Vagina (tissue), 2 donors: ENCODE data around the gene GNG7. TPM values are rescaled to one million over a fixed set of nuclear protein-coding genes. Genes with fewer than 3 reads are reported as not detected.
A peak's percentile ranks its signal among the peaks of the same experiment; 100 is the strongest.
"Not testable (repeated sequence)": the region's sequence is repeated elsewhere in the genome, so short reads cannot be mapped to it uniquely, and the experiment has no call there.

Experiments
- DNase-seq, 2 donors: peaks; one replicate each; pipeline ENCODE4 v3.0.0-alpha.2; 2017; ENCODE audit errors: extremely low spot score in 2 of 2
- H3K27ac ChIP-seq: fragments of 200-600 bp; sonication (generic); one replicate; pipeline ENCODE4 v1.5.1; 2019
- H3K27me3 ChIP-seq: fragments of 200-600 bp; sonication (generic); one replicate; pipeline ENCODE4 v1.5.1; 2019
- H3K36me3 ChIP-seq, 2 donors: fragments of 200-600 bp; sonication (generic); one replicate each; pipeline ENCODE4 v1.5.1; 2017 to 2019
- H3K4me1 ChIP-seq: fragments of 200-600 bp; sonication (generic); one replicate; pipeline ENCODE4 v1.5.1; 2019
- H3K4me3 ChIP-seq, 2 donors: fragments of 200-600 bp; sonication (generic); 1 replicate in 1 of 2; 2 replicates in 1 of 2; pipeline ENCODE4 v1.5.1; 2016 to 2019
- H3K9me3 ChIP-seq: fragments of 200-600 bp; sonication (generic); one replicate; pipeline ENCODE4 v1.5.1; 2019
- CTCF ChIP-seq, 3 experiments: fragments of 450-650 bp in 2 of 3; fragments of 200-600 bp in 1 of 3; sonication (generic) in 1 of 3; IDR thresholded peaks; one replicate each; pipeline ENCODE4 v1.5.1; 2017 to 2019; ENCODE audit warnings: antibody characterized with exemption in 3 of 3, mild to moderate bottlenecking in 2 of 3, moderate library complexity in 2 of 3
- POLR2A ChIP-seq, 2 donors: fragments of 450-650 bp; IDR thresholded peaks; one replicate each; pipeline ENCODE4 v1.6.1; 2017; ENCODE audit warnings: antibody characterized with exemption in 2 of 2, mild to moderate bottlenecking in 2 of 2, moderate library complexity in 2 of 2
- POLR2AphosphoS5 ChIP-seq, 2 donors: sonication (generic); formaldehyde crosslinking; IDR thresholded peaks; one replicate each; pipeline ENCODE4 v1.9.0; 2017; ENCODE audit warnings: antibody characterized with exemption in 2 of 2, mild to moderate bottlenecking in 2 of 2, low read depth in 1 of 2; ENCODE audit not compliant: insufficient read depth in 1 of 2
- intact Hi-C: fragments of 100-400 bp; cut with DNase I; formaldehyde crosslinking; loops from one replicate; pipeline ENCODE4 v1.15.1; 2023
- total RNA-seq: library from RNA; depleted of rRNA; stranded (reverse); fragments of >200 nt; gene quantifications from one replicate; pipeline ENCODE4 v1.2.3, GENCODE V29; 2016

GNG7 gene
- total RNA-seq, 1 donor from 2014 or later = 2.0 TPM

GRCh38 chr19:2509096-2509495, 193.4 kb downstream of the GNG7 start:
- TF ChIP-seq CTCF (IDR thresholded peaks at IDR 0.05) (no peak), POLR2AphosphoS5 (IDR thresholded peaks at IDR 0.05; ENCODE audit: insufficient read depth in 1 of 2, low read depth in 1 of 2) (no peak), POLR2A (IDR thresholded peaks at IDR 0.05) (no peak)
- Histone ChIP-seq H3K36me3 (no peaks in the 10 kb centered on the region), H3K4me3 (no peak overlapping the region), H3K27ac (no peak overlapping the region), H3K9me3 (no peaks in the 10 kb centered on the region), H3K4me1 (no peaks in the 10 kb centered on the region), H3K27me3 (no peaks in the 10 kb centered on the region)
- DNase-seq = no peak
- intact Hi-C loops = no loop called here

DNA sequence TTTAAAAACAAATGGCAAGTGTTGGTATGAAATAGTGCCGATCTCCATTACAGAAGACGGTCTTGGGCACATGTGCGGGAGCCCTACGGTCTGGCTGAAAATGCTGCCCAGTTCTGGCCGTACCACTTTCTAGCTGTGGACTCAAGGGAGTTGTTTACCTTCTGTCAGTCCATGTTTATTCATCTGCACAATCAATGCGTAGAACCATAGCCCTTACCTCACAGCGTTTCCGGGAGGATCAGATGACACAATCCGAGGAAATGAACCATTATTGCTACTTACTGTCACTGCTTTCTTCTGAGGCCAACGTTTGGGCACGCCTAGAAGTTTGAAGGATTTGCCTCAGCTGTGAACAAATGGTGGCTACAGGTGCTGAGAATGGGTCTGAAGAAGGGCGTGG, 195.4 kb downstream of the GNG7 start:
- Histone ChIP-seq H3K4me1 (no peaks in the 10 kb centered on the region), H3K9me3 (no peaks in the 10 kb centered on the region), H3K4me3 (no peak overlapping the region), H3K36me3 (no peaks in the 10 kb centered on the region), H3K27me3 (no peaks in the 10 kb centered on the region), H3K27ac (no peak overlapping the region)
- intact Hi-C loops = no loop called here
- no peak for TF ChIP-seq CTCF (IDR thresholded peaks at IDR 0.05)
- peak in 1 of 2 donors; percentile 44 for TF ChIP-seq POLR2AphosphoS5 (IDR thresholded peaks at IDR 0.05; ENCODE audit: insufficient read depth in 1 of 2, low read depth in 1 of 2)
- no peak for TF ChIP-seq POLR2A (IDR thresholded peaks at IDR 0.05)
- no peak for DNase-seq

DNA sequence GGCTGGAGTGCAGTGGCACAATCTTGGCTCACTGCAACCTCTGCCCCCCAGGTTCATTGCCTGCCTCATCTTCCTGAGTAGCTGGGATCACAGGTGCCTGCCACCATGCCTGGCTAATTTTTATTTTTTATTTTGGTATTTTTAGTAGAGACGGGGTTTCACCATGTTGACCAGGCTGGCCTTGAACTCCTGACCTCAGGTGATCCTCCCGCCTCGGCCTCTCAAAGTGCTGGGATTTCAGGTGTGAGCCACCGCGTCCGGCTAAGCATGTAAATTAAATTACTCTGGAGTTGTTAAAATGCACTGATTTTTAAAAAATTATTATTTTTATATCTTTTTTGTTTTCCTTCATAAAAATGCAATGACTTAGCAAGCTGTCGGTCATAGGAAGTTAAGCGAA, 195.8 kb downstream of the GNG7 start:
- H3K27ac ChIP-seq, DNase-seq, H3K36me3 ChIP-seq, H3K9me3 ChIP-seq, intact Hi-C loops, H3K4me3 ChIP-seq, H3K27me3 ChIP-seq, H3K4me1 ChIP-seq: not testable (repeated sequence)

- Histone ChIP-seq H3K36me3 (no peaks in the 10 kb centered on the region), H3K27me3 (no peaks in the 10 kb centered on the region), H3K9me3 (no peaks in the 10 kb centered on the region), H3K4me3 (no peak overlapping the region), H3K4me1 (peaks cover 8% of the 10 kb centered on the region), H3K27ac (no peak overlapping the region)
- intact Hi-C loops = no loop called here
- TF ChIP-seq CTCF (IDR thresholded peaks at IDR 0.05) (no peak), POLR2AphosphoS5 (IDR thresholded peaks at IDR 0.05; ENCODE audit: insufficient read depth in 1 of 2, low read depth in 1 of 2) (no peak), POLR2A (IDR thresholded peaks at IDR 0.05) (no peak)
- no peak for DNase-seq
Measured at GRCh38 chr19:2503521-2504109, 198.9 kb downstream of the GNG7 start.

DNA sequence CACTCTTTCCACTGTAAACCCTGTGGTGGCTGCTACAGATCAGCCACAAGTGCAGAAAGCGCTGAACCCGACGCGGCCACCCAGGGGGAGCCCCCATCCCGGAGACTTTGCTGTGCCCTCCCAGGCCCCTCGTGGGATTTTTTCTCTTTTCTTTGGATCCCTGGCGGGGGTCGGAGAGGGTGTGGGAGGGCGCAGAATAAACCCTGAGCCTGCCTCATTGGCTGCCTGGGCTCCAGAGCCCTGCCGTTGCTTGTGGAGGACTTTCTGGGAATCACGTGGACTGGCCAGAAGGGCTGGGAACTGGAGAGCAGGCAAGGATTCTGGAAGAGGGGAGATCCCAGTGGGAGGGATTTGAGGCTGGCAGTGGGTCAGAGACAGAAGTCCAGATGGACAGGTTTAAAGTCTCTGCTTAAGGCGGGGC, 201.6 kb downstream of the GNG7 start:
- intact Hi-C loops = no loop called here
- Histone ChIP-seq H3K27ac (no peak overlapping the region), H3K4me3 (no peak overlapping the region), H3K9me3 (no peaks in the 10 kb centered on the region), H3K27me3 (no peaks in the 10 kb centered on the region), H3K36me3 (no peaks in the 10 kb centered on the region), H3K4me1 (peaks cover 15% of the 10 kb centered on the region)
- TF ChIP-seq POLR2AphosphoS5 (IDR thresholded peaks at IDR 0.05; ENCODE audit: insufficient read depth in 1 of 2, low read depth in 1 of 2) = peak in 1 of 2 donors; percentile 25
- TF ChIP-seq POLR2A (IDR thresholded peaks at IDR 0.05) = no peak
- no peak for TF ChIP-seq CTCF (IDR thresholded peaks at IDR 0.05)
- DNase-seq = no peak
